Natural killer cell (primary cell): ENCODE data around the gene EEPD1. TPM values are rescaled to one million over a fixed set of nuclear protein-coding genes. Genes with fewer than 3 reads are reported as not detected.

ENCODE experiments used
- ATAC-seq, 3 donors: fragments of 150-1000 bp in 2 of 3; fragments of 200-7000 bp in 1 of 3; cut with Tn5 transposase; 1 replicate in 1 of 3; 2 replicates in 2 of 3; pipeline ENCODE4 v1.10.0; 2021; ENCODE audit warnings: mild to moderate bottlenecking in 2 of 3, moderate library complexity in 2 of 3
- DNase-seq, 2 donors: peaks; one replicate each; pipeline versions ENCODE4 v3.0.0 to v3.0.0-alpha.2; 2013 to 2021; ENCODE audit warnings: mixed read lengths in 1 of 2
- H3K27ac ChIP-seq: one replicate; pipeline ENCODE4 v1.5.1; 2013; ENCODE audit warnings: mild to moderate bottlenecking, low read length
- H3K27me3 ChIP-seq: one replicate; pipeline ENCODE4 v1.6.1; 2013; ENCODE audit warnings: low read length; ENCODE audit not compliant: control insufficient read depth, insufficient read depth
- H3K36me3 ChIP-seq: one replicate; pipeline ENCODE4 v1.6.1; 2013; ENCODE audit warnings: low read length; ENCODE audit not compliant: control insufficient read depth, insufficient read depth
- H3K4me1 ChIP-seq: one replicate; pipeline ENCODE4 v1.6.1; 2013; ENCODE audit warnings: low read length; ENCODE audit not compliant: control insufficient read depth, insufficient read depth
- H3K4me3 ChIP-seq: one replicate; pipeline ENCODE4 v1.5.1; 2013; ENCODE audit warnings: low read length
- H3K9me3 ChIP-seq: one replicate; pipeline ENCODE4 v1.6.1; 2013; ENCODE audit warnings: low read length; ENCODE audit not compliant: control insufficient read depth, insufficient read depth
- H3K27ac Mint-ChIP-seq, 2 donors: one replicate each; pipeline ENCODE4 v1.8.0; 2022; ENCODE audit warnings: mild to moderate bottlenecking in 2 of 2, mixed read lengths in 2 of 2, moderate library complexity in 1 of 2
- H3K27me3 Mint-ChIP-seq, 2 donors: one replicate each; pipeline ENCODE4 v1.8.0; 2022; ENCODE audit warnings: low read depth in 2 of 2, mixed read lengths in 2 of 2
- H3K36me3 Mint-ChIP-seq: one replicate; pipeline ENCODE4 v1.8.0; 2022; ENCODE audit warnings: mixed read lengths
- H3K4me1 Mint-ChIP-seq, 2 donors: one replicate each; pipeline ENCODE4 v1.8.0; 2022; ENCODE audit warnings: mixed read lengths in 2 of 2
- H3K4me3 Mint-ChIP-seq: one replicate; pipeline ENCODE4 v1.8.0; 2022; ENCODE audit warnings: mild to moderate bottlenecking, moderate library complexity, mixed read lengths
- H3K9me3 Mint-ChIP-seq, 2 donors: one replicate each; pipeline ENCODE4 v1.8.0; 2022; ENCODE audit warnings: mixed read lengths in 2 of 2
- WGBS: methylation state at CpG from one replicate; pipeline ENCODE4 v1.1.7; 2013; ENCODE audit warnings: missing lambda C conversion rate; ENCODE audit not compliant: insufficient coverage; 5-methylcytosine and 5-hydroxymethylcytosine counted together
- intact Hi-C: fragments of 100-400 bp; cut with micrococcal nuclease; formaldehyde crosslinking; loops from one replicate; pipeline ENCODE4 v1.14.2; 2022
- total RNA-seq, 4 donors: library from RNA; stranded (reverse); fragments of 120-200 nt in 1 of 4; gene quantifications; one replicate each; pipeline versions ENCODE4 v1.2.3 to v1.2.4, GENCODE V29; 2013 to 2022
- TF ChIP-seq, protein P1 (sequence below): fragments of 200-600 bp; IDR thresholded peaks from one replicate; pipeline ENCODE4 v1.8.0; 2022; ENCODE audit warnings: antibody characterized with exemption

Gene EEPD1
- total RNA-seq, 3 donors from 2014 or later (not counting 1 experiment from before 2014, with no cell fraction given), result 0.45 to 4.9 (median 1.4) TPM

DNA sequence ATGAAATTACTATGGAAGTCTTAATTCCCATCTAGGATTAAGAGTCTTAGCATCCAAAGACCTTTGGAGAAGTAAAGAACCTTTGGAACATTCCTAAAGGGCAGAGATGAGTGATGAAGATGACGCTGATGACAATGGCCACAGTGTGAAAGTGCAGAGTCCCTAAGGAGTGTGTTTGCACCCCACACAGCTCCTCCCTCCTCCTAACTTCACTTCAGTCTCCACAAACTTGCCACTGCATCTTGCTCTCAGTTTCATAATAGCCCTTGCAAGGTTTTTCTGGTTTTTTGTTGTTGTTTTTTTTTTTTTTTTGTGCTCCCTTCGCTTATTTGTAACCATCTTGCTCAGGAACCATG, 119.1 kb downstream of the EEPD1 start:
- Mint-ChIP-seq H3K9me3 (no peaks in the 10 kb centered on the region), H3K27me3 (no peaks in the 10 kb centered on the region), H3K4me1 (no peaks in the 10 kb centered on the region), H3K36me3 (no peaks in the 10 kb centered on the region), H3K4me3 (no peak overlapping the region), H3K27ac (no peak overlapping the region)
- Histone ChIP-seq H3K27me3 (no peaks in the 10 kb centered on the region), H3K36me3 (no peaks in the 10 kb centered on the region), H3K4me1 (no peaks in the 10 kb centered on the region), H3K27ac (no peak overlapping the region), H3K4me3 (no peak overlapping the region), H3K9me3 (no peaks in the 10 kb centered on the region)
- TF ChIP-seq, protein P1, sequence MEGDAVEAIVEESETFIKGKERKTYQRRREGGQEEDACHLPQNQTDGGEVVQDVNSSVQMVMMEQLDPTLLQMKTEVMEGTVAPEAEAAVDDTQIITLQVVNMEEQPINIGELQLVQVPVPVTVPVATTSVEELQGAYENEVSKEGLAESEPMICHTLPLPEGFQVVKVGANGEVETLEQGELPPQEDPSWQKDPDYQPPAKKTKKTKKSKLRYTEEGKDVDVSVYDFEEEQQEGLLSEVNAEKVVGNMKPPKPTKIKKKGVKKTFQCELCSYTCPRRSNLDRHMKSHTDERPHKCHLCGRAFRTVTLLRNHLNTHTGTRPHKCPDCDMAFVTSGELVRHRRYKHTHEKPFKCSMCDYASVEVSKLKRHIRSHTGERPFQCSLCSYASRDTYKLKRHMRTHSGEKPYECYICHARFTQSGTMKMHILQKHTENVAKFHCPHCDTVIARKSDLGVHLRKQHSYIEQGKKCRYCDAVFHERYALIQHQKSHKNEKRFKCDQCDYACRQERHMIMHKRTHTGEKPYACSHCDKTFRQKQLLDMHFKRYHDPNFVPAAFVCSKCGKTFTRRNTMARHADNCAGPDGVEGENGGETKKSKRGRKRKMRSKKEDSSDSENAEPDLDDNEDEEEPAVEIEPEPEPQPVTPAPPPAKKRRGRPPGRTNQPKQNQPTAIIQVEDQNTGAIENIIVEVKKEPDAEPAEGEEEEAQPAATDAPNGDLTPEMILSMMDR, result no peak
- WGBS, result 65% methylated on average over 2 of the region's 2 CpGs
- intact Hi-C loops, result no loop called here
- ATAC-seq, result no peak
- no peak for DNase-seq

DNA sequence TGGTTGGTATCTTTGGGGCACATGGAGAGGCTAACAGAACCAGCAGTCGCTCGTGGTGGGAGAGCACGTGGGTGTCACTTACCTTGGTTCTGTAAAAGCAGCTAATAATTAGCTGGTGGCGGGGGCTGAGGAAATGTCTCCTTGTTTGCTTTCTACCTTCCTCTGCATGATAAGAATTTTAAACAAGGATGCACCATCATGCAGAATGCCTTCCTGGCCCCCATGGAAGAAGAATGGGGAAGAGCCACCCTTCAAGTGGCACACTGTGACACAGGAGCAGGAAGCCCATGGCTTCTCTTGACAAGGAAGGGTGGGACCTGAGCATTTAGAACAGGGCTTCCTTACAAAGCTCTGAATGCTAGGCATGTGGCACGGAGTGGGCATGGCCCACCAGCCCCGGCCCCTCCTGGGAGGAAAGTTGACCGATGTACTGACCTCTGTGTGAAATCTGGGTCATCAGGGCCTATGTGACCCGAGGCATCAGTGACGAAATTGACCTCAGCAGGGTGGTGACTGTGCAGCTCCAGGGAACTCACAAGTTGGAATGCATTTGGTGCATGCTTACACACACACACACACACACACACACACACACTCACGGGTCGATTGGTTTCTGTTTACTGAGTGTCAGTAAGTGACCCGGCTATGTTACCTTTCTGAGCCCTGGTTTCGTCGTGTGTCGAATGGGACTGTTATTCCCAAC, 119.7 kb downstream of the EEPD1 start:
- intact Hi-C loops, result no loop called here
- H3K27ac Mint-ChIP-seq, result no peak overlapping the region
- Histone ChIP-seq H3K9me3 (no peaks in the 10 kb centered on the region), H3K27ac (no peak overlapping the region), H3K4me1 (no peaks in the 10 kb centered on the region), H3K27me3 (no peaks in the 10 kb centered on the region), H3K4me3 (no peak overlapping the region), H3K36me3 (no peaks in the 10 kb centered on the region)
- 87% methylated on average over 13 of the region's 15 CpGs for WGBS
- H3K9me3 Mint-ChIP-seq, result no peaks in the 10 kb centered on the region
- no peak overlapping the region for H3K4me3 Mint-ChIP-seq
- no peaks in the 10 kb centered on the region for H3K4me1 Mint-ChIP-seq
- H3K36me3 Mint-ChIP-seq, result no peaks in the 10 kb centered on the region
- TF ChIP-seq, protein P1, result no peak
- DNase-seq (no peak), ATAC-seq (no peak)
- no peaks in the 10 kb centered on the region for H3K27me3 Mint-ChIP-seq

DNA sequence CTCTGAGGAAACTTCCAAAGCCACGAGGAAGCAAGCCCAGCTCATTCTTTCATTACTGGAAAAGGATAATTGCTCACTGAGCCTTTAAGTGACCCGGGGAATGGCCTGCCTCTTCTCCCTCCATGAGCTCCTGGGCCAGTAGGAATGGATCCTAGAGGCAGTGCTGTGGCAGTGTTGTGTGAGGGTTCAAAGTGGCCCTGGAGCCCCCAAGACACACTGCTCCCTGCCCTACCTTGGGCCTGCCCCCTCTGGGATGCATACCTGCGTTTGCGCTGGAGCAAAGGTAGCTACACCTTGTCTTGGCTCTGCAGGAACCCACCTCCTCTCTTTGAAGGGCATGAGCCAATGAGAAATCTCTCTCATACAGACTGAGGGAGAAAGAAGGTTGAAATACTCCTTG, 120.8 kb downstream of the EEPD1 start:
- no peaks in the 10 kb centered on the region for H3K36me3 ChIP-seq
- H3K9me3 ChIP-seq, result no peaks in the 10 kb centered on the region
- WGBS, result 63% methylated on average over 4 of the region's 4 CpGs
- DNase-seq (no peak), ATAC-seq (no peak)
- H3K4me3 Mint-ChIP-seq, result no peak overlapping the region
- no peaks in the 10 kb centered on the region for H3K4me1 Mint-ChIP-seq
- H3K9me3 Mint-ChIP-seq, result no peaks in the 10 kb centered on the region
- H3K27ac ChIP-seq, result no peak overlapping the region
- TF ChIP-seq, protein P1, result no peak
- intact Hi-C loops, result no loop called here
- H3K4me1 ChIP-seq, result no peaks in the 10 kb centered on the region
- H3K27me3 ChIP-seq, result no peaks in the 10 kb centered on the region
- no peak overlapping the region for H3K4me3 ChIP-seq
- no peak overlapping the region for H3K27ac Mint-ChIP-seq
- no peaks in the 10 kb centered on the region for H3K27me3 Mint-ChIP-seq
- no peaks in the 10 kb centered on the region for H3K36me3 Mint-ChIP-seq

DNA sequence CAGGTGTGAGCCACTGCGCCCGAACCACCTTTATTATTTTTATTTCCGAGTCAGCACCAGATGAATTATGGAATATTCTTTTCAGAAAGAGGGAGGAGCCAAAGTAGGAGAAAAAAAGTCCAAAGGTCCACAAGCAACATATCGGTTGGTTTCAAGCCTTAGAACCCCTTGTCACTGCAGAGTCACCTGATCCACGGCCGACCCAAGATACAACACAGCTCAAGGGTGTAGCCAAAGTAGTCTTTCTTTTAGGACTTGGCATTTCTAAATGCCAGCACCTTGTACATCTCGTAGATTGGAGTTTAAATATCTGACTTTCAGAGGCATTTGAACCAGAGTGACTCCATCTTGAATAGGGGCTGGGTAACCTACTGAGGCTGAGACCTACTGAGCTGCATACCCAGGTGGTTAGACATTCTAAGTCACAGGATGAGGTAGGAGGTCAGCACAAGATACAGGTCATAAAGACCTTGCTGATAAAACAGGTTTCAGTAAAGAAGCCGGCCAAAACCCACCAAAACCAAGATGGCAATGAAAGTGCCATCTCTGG, 122.8 kb downstream of the EEPD1 start:
- Histone ChIP-seq H3K4me1 (no peaks in the 10 kb centered on the region), H3K4me3 (no peak overlapping the region), H3K27me3 (no peaks in the 10 kb centered on the region), H3K36me3 (no peaks in the 10 kb centered on the region), H3K27ac (no peak overlapping the region), H3K9me3 (no peaks in the 10 kb centered on the region)
- Mint-ChIP-seq H3K27ac (no peak overlapping the region), H3K4me1 (no peaks in the 10 kb centered on the region), H3K4me3 (no peak overlapping the region), H3K27me3 (peaks cover 5 to 11% of the 10 kb centered on the region in 2 donors), H3K9me3 (no peaks in the 10 kb centered on the region), H3K36me3 (no peaks in the 10 kb centered on the region)
- TF ChIP-seq, protein P1, result no peak
- DNase-seq (no peak), ATAC-seq (no peak)
- intact Hi-C loops, result no loop called here
- 92% methylated on average over 8 of the region's 8 CpGs for WGBS
